Nephron (organoid): Measurements from ENCODE around the gene TPH2.

Experiments
- H3K27ac Mint-ChIP-seq, 3 experiments: 2 replicates each; pipeline ENCODE4 v1.8.0; 2020; ENCODE audit warnings: mixed read lengths in 3 of 3, mild to moderate bottlenecking in 2 of 3, moderate library complexity in 1 of 3
- H3K27me3 Mint-ChIP-seq: 2 replicates; pipeline ENCODE4 v1.8.0; 2021; ENCODE audit warnings: low read depth, mild to moderate bottlenecking, moderate library complexity, mixed read lengths
- H3K36me3 Mint-ChIP-seq: 2 replicates; pipeline ENCODE4 v1.8.0; 2020; ENCODE audit warnings: low read depth, mixed read lengths
- H3K4me1 Mint-ChIP-seq: 2 replicates; pipeline ENCODE4 v1.8.0; 2020; ENCODE audit warnings: mixed read lengths
- H3K4me3 Mint-ChIP-seq, 3 experiments: 2 replicates each; pipeline ENCODE4 v1.8.0; 2020; ENCODE audit warnings: mild to moderate bottlenecking in 3 of 3, mixed read lengths in 3 of 3, moderate library complexity in 2 of 3
- H3K9me3 Mint-ChIP-seq: 2 replicates; pipeline ENCODE4 v1.8.0; 2020; ENCODE audit warnings: mixed read lengths
- CTCF ChIP-seq, 3 experiments: fragments of 200-600 bp; sonication (generic); IDR thresholded peaks; one replicate each; pipeline ENCODE4 v1.5.0; 2021; ENCODE audit warnings: antibody characterized with exemption in 3 of 3; ENCODE audit not compliant: unreplicated experiment in 3 of 3

TPH2 gene

DNA sequence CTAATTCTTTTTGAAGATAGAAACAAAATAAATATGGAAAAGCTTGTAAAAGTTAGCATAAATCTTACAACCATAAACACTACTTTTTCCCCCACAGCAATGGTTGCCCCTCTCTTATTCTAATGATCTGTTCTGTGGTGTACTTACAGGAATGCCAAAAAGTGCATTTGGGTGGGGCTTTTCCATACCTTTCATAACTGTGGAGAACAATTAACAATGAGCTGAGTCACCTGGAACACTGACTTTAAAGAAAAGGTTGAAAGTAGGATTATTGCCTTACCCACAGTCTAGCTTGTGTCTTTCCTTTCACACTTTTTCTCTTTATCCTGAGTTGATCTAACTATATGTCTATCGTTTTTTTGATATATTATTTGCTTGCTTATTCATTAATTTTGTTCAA lies 86.9 kb downstream of the TPH2 start:
- TF ChIP-seq CTCF (IDR thresholded peaks at IDR 0.05; ENCODE audit: unreplicated experiment in 3 of 3) = no peak
- Mint-ChIP-seq H3K27me3 (no peaks in the 10 kb centered on the region), H3K4me3 (no peak overlapping the region), H3K4me1 (no peaks in the 10 kb centered on the region), H3K9me3 (no peaks in the 10 kb centered on the region), H3K27ac (no peak overlapping the region), H3K36me3 (no peaks in the 10 kb centered on the region)

- Mint-ChIP-seq H3K27me3 (no peaks in the 10 kb centered on the region), H3K4me1 (no peaks in the 10 kb centered on the region), H3K27ac (no peak overlapping the region), H3K4me3 (no peak overlapping the region), H3K36me3 (no peaks in the 10 kb centered on the region), H3K9me3 (no peaks in the 10 kb centered on the region)
- no peak for TF ChIP-seq CTCF (IDR thresholded peaks at IDR 0.05; ENCODE audit: unreplicated experiment in 3 of 3)
Observed at GRCh38 chr12:72028966-72029365, 90.3 kb downstream of the TPH2 start.

DNA sequence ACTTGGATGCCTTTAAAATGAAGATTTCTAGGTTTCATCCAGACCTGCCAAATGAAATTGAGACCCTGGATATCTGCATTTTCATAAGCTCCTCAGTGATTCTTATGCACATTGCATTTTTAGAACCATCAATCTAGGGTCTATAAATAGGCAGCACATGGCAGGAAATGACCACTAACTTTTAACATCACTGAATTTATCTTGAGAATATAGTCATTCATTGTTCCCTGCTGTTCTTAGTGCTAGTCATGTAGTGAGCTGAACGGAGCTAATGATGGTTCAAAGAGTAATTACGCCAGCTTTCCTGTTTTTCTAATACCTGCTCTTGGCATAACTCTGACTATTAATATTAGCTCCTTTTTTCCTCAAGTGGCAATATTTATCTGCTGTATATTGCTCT lies 91.6 kb downstream of the TPH2 start:
- H3K4me3 Mint-ChIP-seq = no peak overlapping the region
- H3K36me3 Mint-ChIP-seq = no peaks in the 10 kb centered on the region
- H3K27ac Mint-ChIP-seq = no peak overlapping the region
- no peaks in the 10 kb centered on the region for H3K27me3 Mint-ChIP-seq
- H3K4me1 Mint-ChIP-seq = no peaks in the 10 kb centered on the region
- TF ChIP-seq CTCF (IDR thresholded peaks at IDR 0.05; ENCODE audit: unreplicated experiment in 3 of 3) = no peak
- no peaks in the 10 kb centered on the region for H3K9me3 Mint-ChIP-seq

GRCh38 chr12:72031066-72031465 lies 92.4 kb downstream of the TPH2 start:
- no peaks in the 10 kb centered on the region for H3K36me3 Mint-ChIP-seq
- H3K4me1 Mint-ChIP-seq = no peaks in the 10 kb centered on the region
- no peaks in the 10 kb centered on the region for H3K9me3 Mint-ChIP-seq
- H3K27me3 Mint-ChIP-seq = no peaks in the 10 kb centered on the region
- H3K27ac Mint-ChIP-seq = no peak overlapping the region
- TF ChIP-seq CTCF (IDR thresholded peaks at IDR 0.05; ENCODE audit: unreplicated experiment in 3 of 3) = no peak
- H3K4me3 Mint-ChIP-seq = no peak overlapping the region

- Mint-ChIP-seq H3K36me3 (no peaks in the 10 kb centered on the region), H3K4me3 (no peak overlapping the region), H3K4me1 (no peaks in the 10 kb centered on the region), H3K9me3 (no peaks in the 10 kb centered on the region), H3K27ac (no peak overlapping the region), H3K27me3 (no peaks in the 10 kb centered on the region)
- no peak for TF ChIP-seq CTCF (IDR thresholded peaks at IDR 0.05; ENCODE audit: unreplicated experiment in 3 of 3)
Observed at GRCh38 chr12:72033991-72034390, 95.3 kb downstream of the TPH2 start.

GRCh38 chr12:72035625-72036024 lies 97.0 kb downstream of the TPH2 start:
- Mint-ChIP-seq H3K36me3 (no peaks in the 10 kb centered on the region), H3K27ac (no peak overlapping the region), H3K4me3 (no peak overlapping the region), H3K9me3 (peaks cover 15% of the 10 kb centered on the region), H3K27me3 (no peaks in the 10 kb centered on the region), H3K4me1 (no peaks in the 10 kb centered on the region)
- no peak for TF ChIP-seq CTCF (IDR thresholded peaks at IDR 0.05; ENCODE audit: unreplicated experiment in 3 of 3)
